Superior temporal gyrus (tissue), 1 donor: ENCODE results near the gene FRG2.
"Not testable (repeated sequence)": the region's sequence is repeated elsewhere in the genome, so short reads cannot be mapped to it uniquely, and the experiment has no call there.

ENCODE experiments used
- DNase-seq: peaks from one replicate; pipeline ENCODE4 v3.0.0-alpha.2; 2016; ENCODE audit errors: extremely low spot score

FRG2 gene

GRCh38 chr4:190027156-190027555, at the start of gene FRG2:
FRG2 (minus strand) TSS chr4:190027256; CDS start chr4:190027204, 52 bp downstream.
- not testable (repeated sequence) for DNase-seq

GRCh38 chr4:190068351-190068750, 41.3 kb upstream of the FRG2 start:
- DNase-seq: not testable (repeated sequence)

GRCh38 chr4:190064805-190065204, 37.7 kb upstream of the FRG2 start:
- DNase-seq: not testable (repeated sequence)

GRCh38 chr4:190064342-190064741, 37.3 kb upstream of the FRG2 start, which contains the start of gene DBET:
DBET (plus strand) TSS chr4:190064502.
- DNase-seq: not testable (repeated sequence)

GRCh38 chr4:190058997-190059396, 31.9 kb upstream of the FRG2 start:
- DNase-seq: not testable (repeated sequence)

- DNase-seq: not testable (repeated sequence)
Measured at GRCh38 chr4:190049378-190050239, 22.6 kb upstream of the FRG2 start.

- not testable (repeated sequence) for DNase-seq
Measured at GRCh38 chr4:190047627-190048026, 20.6 kb upstream of the FRG2 start.

- not testable (repeated sequence) for DNase-seq
Measured at GRCh38 chr4:190040873-190041272, 13.8 kb upstream of the FRG2 start.

GRCh38 chr4:190037704-190038388, 10.8 kb upstream of the FRG2 start:
- not testable (repeated sequence) for DNase-seq

- DNase-seq: not testable (repeated sequence)
Measured at GRCh38 chr4:190031264-190031663, 4.2 kb upstream of the FRG2 start.

GRCh38 chr4:190022614-190023281, 4.3 kb downstream of the FRG2 start:
- not testable (repeated sequence) for DNase-seq

GRCh38 chr4:190021973-190022372, 5.1 kb downstream of the FRG2 start:
- not testable (repeated sequence) for DNase-seq

- no peak for DNase-seq
Measured at GRCh38 chr4:190020790-190021717, 6.0 kb downstream of the FRG2 start.

- DNase-seq: not testable (repeated sequence)
Measured at GRCh38 chr4:190019859-190020463, 7.1 kb downstream of the FRG2 start.

GRCh38 chr4:190019023-190019858, 7.8 kb downstream of the FRG2 start:
- no peak for DNase-seq

GRCh38 chr4:190018201-190018920, 8.7 kb downstream of the FRG2 start:
- no peak for DNase-seq

GRCh38 chr4:190017357-190018200, 9.5 kb downstream of the FRG2 start:
- no peak for DNase-seq
